ENCODE data around the gene HYCC1. TPM values are rescaled to one million over a fixed set of nuclear protein-coding genes. Genes with fewer than 3 reads are reported as not detected.

HYCC1 gene
- total RNA-seq, 4 donors from 2014 or later, result 26.9 to 147 (median 72.0) TPM

- Histone ChIP-seq H3K4me1 (peaks cover 0 to 3% of the 10 kb centered on the region in 2 donors), H3K36me3 (no peaks in the 10 kb centered on the region), H3K27ac (no peak overlapping the region), H3K27me3 (no peaks in the 10 kb centered on the region), H3K4me3 (no peak overlapping the region), H3K9me3 (no peaks in the 10 kb centered on the region)
- intact Hi-C loops (cut with DNase I; ENCODE audit: low total_unique reads), result no loop called here
- ATAC-seq (no peak), DNase-seq (no peak)
- in situ Hi-C loops (cut with MboI; ENCODE audit: low sequenced_read_pairs in 4 of 4), result no loop called here
- TF ChIP-seq CTCF (IDR thresholded peaks at IDR 0.05 in 4 of 5, conservative IDR thresholded peaks at IDR 0.05 in 1 of 5) (no peak), POLR2A (IDR thresholded peaks at IDR 0.05) (no peak)
Observed at GRCh38 chr7:22990588-22990949, 23.4 kb downstream of the HYCC1 start.

DNA sequence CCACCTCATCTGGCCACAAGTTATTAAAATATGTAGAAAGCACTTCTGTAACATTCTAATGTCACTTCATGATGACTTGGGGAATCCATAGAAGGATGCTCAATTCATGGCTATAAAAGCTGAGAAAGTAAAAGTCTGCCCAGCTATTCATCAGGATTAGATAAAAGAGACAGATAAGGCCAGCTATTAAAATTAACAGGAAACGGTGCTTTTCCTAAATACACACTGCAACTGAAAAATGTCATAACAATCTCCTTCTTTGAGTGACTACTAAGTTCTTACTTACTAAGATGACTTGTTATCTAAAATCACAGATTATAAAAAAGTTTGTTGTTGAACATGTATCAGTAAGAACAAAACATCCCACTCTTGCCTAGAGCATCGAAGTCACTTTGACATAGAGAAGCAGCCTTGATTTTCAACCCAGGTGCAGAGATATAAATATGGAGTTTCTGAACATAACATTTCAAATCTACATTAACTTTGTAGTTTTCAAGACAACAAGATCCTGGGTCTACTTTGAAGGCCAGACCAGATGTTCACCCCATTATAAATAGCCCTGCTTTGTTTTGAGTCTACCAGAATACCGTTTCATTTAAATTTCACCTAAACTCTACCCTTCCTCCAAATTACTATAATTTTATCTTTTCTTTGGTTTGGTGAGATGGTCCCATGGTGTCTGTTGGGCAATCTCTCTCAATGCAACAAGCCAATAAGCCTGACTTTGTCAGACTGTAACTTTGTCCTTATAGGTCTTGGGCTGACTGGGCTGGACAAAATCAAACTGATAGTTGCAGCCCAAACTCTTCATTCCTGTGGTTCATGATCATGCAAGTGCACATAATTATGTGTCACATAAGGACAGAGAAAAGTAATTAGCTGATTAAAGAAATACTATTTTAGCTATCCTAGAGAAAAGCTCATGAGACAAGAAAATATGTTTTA lies 24.0 kb downstream of the HYCC1 start:
- DNase-seq (no peak), ATAC-seq (no peak)
- Histone ChIP-seq H3K4me3 (no peak overlapping the region), H3K9me3 (no peaks in the 10 kb centered on the region), H3K27me3 (no peaks in the 10 kb centered on the region), H3K27ac (no peak overlapping the region), H3K4me1 (peaks cover 0 to 3% of the 10 kb centered on the region in 2 donors), H3K36me3 (no peaks in the 10 kb centered on the region)
- intact Hi-C loops (cut with DNase I; ENCODE audit: low total_unique reads) (loop anchor here (10.0 kb wide), 1 partner anchor 65 kb away; no protein-coding TSS in a partner anchor), in situ Hi-C loops (cut with MboI; ENCODE audit: low sequenced_read_pairs in 4 of 4) (no loop called here)
- no peak for TF ChIP-seq CTCF (IDR thresholded peaks at IDR 0.05 in 4 of 5, conservative IDR thresholded peaks at IDR 0.05 in 1 of 5)
- no peak for TF ChIP-seq POLR2A (IDR thresholded peaks at IDR 0.05)

DNA sequence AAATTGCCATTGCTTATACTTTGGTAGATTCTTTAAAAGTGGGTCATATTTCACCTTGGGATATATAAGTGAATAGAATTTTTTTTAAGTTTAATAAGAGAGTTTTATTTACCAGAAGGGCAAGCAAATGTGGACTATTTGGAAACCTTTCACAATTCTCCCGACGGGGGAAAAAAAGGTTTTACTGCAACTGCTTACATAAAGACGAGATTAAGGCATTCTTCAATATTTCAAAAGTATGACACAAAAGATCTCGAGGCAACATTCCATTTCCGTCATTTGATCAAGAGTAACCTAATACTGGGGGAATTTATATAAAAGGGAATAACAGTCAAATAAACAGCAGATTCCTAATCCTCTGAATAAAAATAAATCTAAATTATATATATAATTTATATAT lies 28.5 kb downstream of the HYCC1 start:
- ATAC-seq (no peak), DNase-seq (no peak)
- H3K4me1 ChIP-seq, result peaks cover 0 to 3% of the 10 kb centered on the region in 2 donors
- intact Hi-C loops (cut with DNase I; ENCODE audit: low total_unique reads) (loop anchor here (10.0 kb wide), 1 partner anchor 69 kb away; no protein-coding TSS in a partner anchor), in situ Hi-C loops (cut with MboI; ENCODE audit: low sequenced_read_pairs in 4 of 4) (no loop called here)
- no peak overlapping the region for H3K4me3 ChIP-seq
- TF ChIP-seq POLR2A (IDR thresholded peaks at IDR 0.05), result no peak
- no peak for TF ChIP-seq CTCF (IDR thresholded peaks at IDR 0.05 in 4 of 5, conservative IDR thresholded peaks at IDR 0.05 in 1 of 5)
- H3K9me3 ChIP-seq, result no peaks in the 10 kb centered on the region
- H3K36me3 ChIP-seq, result no peaks in the 10 kb centered on the region
- no peak overlapping the region for H3K27ac ChIP-seq
- H3K27me3 ChIP-seq, result no peaks in the 10 kb centered on the region

DNA sequence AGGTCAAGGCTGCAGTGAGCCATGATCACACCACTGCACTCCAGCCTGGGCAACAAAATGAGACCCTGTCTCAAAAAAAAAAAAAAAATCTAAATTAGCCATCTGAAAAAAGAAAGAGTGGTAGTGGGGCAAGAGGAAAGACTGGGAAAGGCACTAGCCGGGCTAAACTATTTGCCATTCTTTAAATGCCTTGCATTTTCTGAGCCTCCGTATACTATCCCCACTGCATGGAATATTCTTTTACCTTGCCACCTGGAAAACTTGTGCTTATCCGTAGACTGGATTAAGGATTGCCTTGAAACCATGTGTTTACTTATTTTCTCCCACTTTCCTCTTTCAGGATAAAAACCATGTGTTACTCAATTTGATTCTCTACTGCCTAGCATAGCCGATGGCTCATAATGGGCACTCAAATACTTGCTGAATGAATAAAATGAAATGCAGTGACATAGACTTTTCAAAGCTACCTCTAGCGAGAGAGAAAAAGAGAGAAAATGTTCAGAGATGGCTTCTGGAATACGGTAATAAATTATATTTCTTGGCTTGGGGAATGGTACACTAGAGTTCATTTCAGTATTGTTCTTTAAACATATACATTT lies 30.6 kb downstream of the HYCC1 start:
- H3K36me3 ChIP-seq, result no peaks in the 10 kb centered on the region
- DNase-seq, result no peak
- TF ChIP-seq POLR2A (IDR thresholded peaks at IDR 0.05) (no peak), CTCF (IDR thresholded peaks at IDR 0.05 in 4 of 5, conservative IDR thresholded peaks at IDR 0.05 in 1 of 5) (no peak)
- H3K4me1 ChIP-seq, result peaks cover 0 to 3% of the 10 kb centered on the region in 2 donors
- H3K27ac ChIP-seq, result no peak overlapping the region
- in situ Hi-C loops (cut with MboI; ENCODE audit: low sequenced_read_pairs in 4 of 4) (no loop called here), intact Hi-C loops (cut with DNase I; ENCODE audit: low total_unique reads) (loop anchor here (10.0 kb wide), 1 partner anchor 71 kb away; no protein-coding TSS in a partner anchor)
- H3K27me3 ChIP-seq, result no peaks in the 10 kb centered on the region
- H3K9me3 ChIP-seq, result no peaks in the 10 kb centered on the region
- ATAC-seq, result no peak
- no peak overlapping the region for H3K4me3 ChIP-seq

Measured in gastrocnemius medialis (tissue), 4 donors.